Aorta (tissue), 5 donors: ENCODE results near the gene TBC1D3. TPM values are rescaled to one million over a fixed set of nuclear protein-coding genes. Genes with fewer than 3 reads are reported as not detected.
"Not testable (repeated sequence)": the region's sequence is repeated elsewhere in the genome, so short reads cannot be mapped to it uniquely, and the experiment has no call there.

ENCODE experiments used
- ATAC-seq: fragments of 200-7000 bp; cut with Tn5 transposase; one replicate; pipeline ENCODE4 v1.9.1; 2022; ENCODE audit warnings: moderate library complexity; ENCODE audit not compliant: low FRiP score
- DNase-seq, 2 donors: peaks; one replicate each; pipeline ENCODE4 v3.0.0-alpha.2; 2020
- H3K27ac ChIP-seq, 2 donors: one replicate each; pipeline ENCODE4 v1.5.1; 2013; ENCODE audit warnings: low read length in 2 of 2, mild to moderate bottlenecking in 2 of 2, moderate library complexity in 2 of 2, control low read depth in 1 of 2, inconsistent platforms in 1 of 2, low read depth in 1 of 2
- H3K27me3 ChIP-seq, 2 donors: one replicate each; pipeline ENCODE4 v1.6.1; 2013; ENCODE audit warnings: control low read depth in 1 of 2, low read length in 1 of 2, mild to moderate bottlenecking in 1 of 2, moderate library complexity in 1 of 2; ENCODE audit not compliant: insufficient read depth in 2 of 2, control insufficient read depth in 1 of 2
- H3K36me3 ChIP-seq, 2 donors: one replicate each; pipeline ENCODE4 v1.6.1; 2013; ENCODE audit warnings: control low read depth in 1 of 2, low read length in 1 of 2, mild to moderate bottlenecking in 1 of 2; ENCODE audit not compliant: insufficient read depth in 2 of 2, control insufficient read depth in 1 of 2
- H3K4me1 ChIP-seq, 2 donors: one replicate each; pipeline ENCODE4 v1.6.1; 2013; ENCODE audit warnings: low read length in 2 of 2, control low read depth in 1 of 2, mild to moderate bottlenecking in 1 of 2, moderate library complexity in 1 of 2; ENCODE audit not compliant: insufficient read depth in 2 of 2, control insufficient read depth in 1 of 2
- H3K4me3 ChIP-seq, 2 donors: one replicate each; pipeline ENCODE4 v1.5.1; 2013; ENCODE audit warnings: low read length in 2 of 2, control low read depth in 1 of 2, mild to moderate bottlenecking in 1 of 2
- H3K9me3 ChIP-seq: one replicate; pipeline ENCODE4 v1.6.1; 2013; ENCODE audit warnings: mild to moderate bottlenecking, low read length; ENCODE audit not compliant: control insufficient read depth
- WGBS, 2 donors: extraction: QIAGEN DNeasy Blood & Tissue Kit; methylation state at CpG; one replicate each; pipeline ENCODE4 v1.1.7; 2013; 5-methylcytosine and 5-hydroxymethylcytosine counted together
- intact Hi-C, 2 donors: fragments of 100-400 bp; cut with DNase I; formaldehyde crosslinking; loops; one replicate each; pipeline versions ENCODE4 v1.14.2 to v1.15.0; 2022
- long read RNA-seq, 2 donors: library from polyadenylated mRNA; unstranded; transcript quantifications; one replicate each; pipeline ENCODE4 v2.0.0, GENCODE V29; 2020 to 2021
- polyA plus RNA-seq, 2 donors: library from polyadenylated mRNA; stranded (reverse); fragments of 200-250 nt; gene quantifications; one replicate each; pipeline ENCODE4 v1.2.3, GENCODE V29; 2013
- total RNA-seq, 2 donors: library from RNA; stranded (reverse); fragmentation: NEBNext Ultra II Directional; extraction: Animal tissue kit (Norgen Biotek cat#: 25700); gene quantifications; one replicate each; pipeline ENCODE4 v1.2.1, GENCODE V29; 2021
- donor health status: healthy with polysubstance abuse.
- donor health status: Bipolar disorder and iron deficiency.
- donor health status: DM: no; HTN: no; CAD: no.
- donor health status: DM: no; HTN: no; CAD: no.
- donor health status: DM: yes; HTN: yes; CAD: no.

The TBC1D3 gene
- total RNA-seq, result not detected
- not detected for polyA plus RNA-seq
- long read RNA-seq, donor 1, partial matches to known transcripts, result 0 of 4 reads
- long read RNA-seq, donor 1, other reads (novel, unspliced or antisense), result 4 of 4 reads
- long read RNA-seq, donor 2, partial matches to known transcripts, result 4 of 13 reads
- long read RNA-seq, donor 2, other reads (novel, unspliced or antisense), result 9 of 13 reads

GRCh38 chr17:38192455-38192854 lies at the start of gene TBC1D3:
Gene TBC1D3, minus strand, starts transcription at chr17:38192555. Its CDS starts 1,526 bp downstream, at chr17:38191029.
- H3K9me3 ChIP-seq, H3K36me3 ChIP-seq, H3K27me3 ChIP-seq, H3K27ac ChIP-seq, DNase-seq, H3K4me1 ChIP-seq, intact Hi-C loops, ATAC-seq, H3K4me3 ChIP-seq: not testable (repeated sequence)
- no CpG with 5 or more reads among the region's 10 CpGs for WGBS, 2 donors

- ATAC-seq, H3K27me3 ChIP-seq, H3K4me1 ChIP-seq, DNase-seq, H3K27ac ChIP-seq, intact Hi-C loops, H3K36me3 ChIP-seq, H3K4me3 ChIP-seq, H3K9me3 ChIP-seq: not testable (repeated sequence)
- WGBS, 2 donors, result no CpG with 5 or more reads among the region's 1 CpG
Measured at GRCh38 chr17:38232790-38233189, 40.4 kb upstream of the TBC1D3 start.

- no CpG with 5 or more reads among the region's 2 CpGs for WGBS, 2 donors
- DNase-seq, H3K4me3 ChIP-seq, H3K4me1 ChIP-seq, H3K36me3 ChIP-seq, H3K27ac ChIP-seq, H3K27me3 ChIP-seq, intact Hi-C loops, ATAC-seq, H3K9me3 ChIP-seq: not testable (repeated sequence)
Measured at GRCh38 chr17:38225844-38226495, 33.6 kb upstream of the TBC1D3 start.

- DNase-seq, H3K9me3 ChIP-seq, H3K27me3 ChIP-seq, intact Hi-C loops, H3K4me1 ChIP-seq, H3K4me3 ChIP-seq, H3K36me3 ChIP-seq, H3K27ac ChIP-seq, ATAC-seq: not testable (repeated sequence)
- no CpG with 5 or more reads among the region's 1 CpG for WGBS, 2 donors
Measured at GRCh38 chr17:38220867-38221266, 28.5 kb upstream of the TBC1D3 start.

- H3K36me3 ChIP-seq, H3K4me3 ChIP-seq, H3K27ac ChIP-seq, intact Hi-C loops, H3K4me1 ChIP-seq, H3K27me3 ChIP-seq, ATAC-seq, DNase-seq, H3K9me3 ChIP-seq: not testable (repeated sequence)
- WGBS, 2 donors, result no CpG with 5 or more reads among the region's 2 CpGs
Measured at GRCh38 chr17:38200271-38200670, 7.9 kb upstream of the TBC1D3 start.

- H3K27me3 ChIP-seq, H3K4me1 ChIP-seq, H3K36me3 ChIP-seq, H3K9me3 ChIP-seq, H3K27ac ChIP-seq, H3K4me3 ChIP-seq, ATAC-seq, intact Hi-C loops: not testable (repeated sequence)
- WGBS, 2 donors, result 86 to 93% methylated on average over 10 of the region's 16 CpGs
- DNase-seq, result peak in 1 of 2 donors; percentile 84
Measured at GRCh38 chr17:38134860-38135259, 57.5 kb downstream of the TBC1D3 start.

Other genes starting within 250 kb of the TBC1D3 start
- 10 to 100 TPM in 1 of 2 donors, 1 to 10 TPM in 1; 7.1 to 22.5 TPM for gene TBC1D3L, start 203.5 kb downstream of the TBC1D3 start, total RNA-seq
- gene TBC1D3L, start 203.5 kb downstream of the TBC1D3 start, polyA plus RNA-seq, result 10 to 100 TPM in 1 of 2 donors, 1 to 10 TPM in 1; 1.6 to 25.3 TPM
- under 1 TPM in 1 of 2 donors, not detected in 1; 0.39 TPM for gene TBC1D3D, start 188.6 kb downstream of the TBC1D3 start, total RNA-seq
- gene TBC1D3D, start 188.6 kb downstream of the TBC1D3 start, polyA plus RNA-seq, result under 1 TPM in 1 of 2 donors, not detected in 1; 0.43 TPM
- gene TBC1D3C, start 123.9 kb downstream of the TBC1D3 start, total RNA-seq, result not detected
- gene TBC1D3C, start 123.9 kb downstream of the TBC1D3 start, polyA plus RNA-seq, result under 1 TPM in 1 of 2 donors, not detected in 1; 0.13 TPM
- not detected for gene TBC1D3E, start 64.6 kb downstream of the TBC1D3 start, total RNA-seq
- gene TBC1D3E, start 64.6 kb downstream of the TBC1D3 start, polyA plus RNA-seq, result not detected
- 10 to 100 TPM; 14.4 to 23.4 TPM for gene MRPL45, start 104.6 kb upstream of the TBC1D3 start, total RNA-seq
- 10 to 100 TPM; 31.0 to 38.9 TPM for gene MRPL45, start 104.6 kb upstream of the TBC1D3 start, polyA plus RNA-seq
- gene GPR179, start 151.4 kb upstream of the TBC1D3 start, total RNA-seq, result not detected
- under 1 TPM in 1 of 2 donors, not detected in 1; under 0.01 TPM for gene GPR179, start 151.4 kb upstream of the TBC1D3 start, polyA plus RNA-seq
- gene SOCS7, start 159.3 kb upstream of the TBC1D3 start, total RNA-seq, result 10 to 100 TPM; 16.7 to 17.2 TPM
- 1 to 10 TPM; 2.9 to 5.3 TPM for gene SOCS7, start 159.3 kb upstream of the TBC1D3 start, polyA plus RNA-seq
- gene ARHGAP23, start 235.9 kb upstream of the TBC1D3 start, total RNA-seq, result 100 to 1,000 TPM; 110 to 126 TPM
- 10 to 100 TPM in 1 of 2 donors, 1 to 10 TPM in 1; 6.9 to 31.6 TPM for gene ARHGAP23, start 235.9 kb upstream of the TBC1D3 start, polyA plus RNA-seq